ENCODE results near the gene NWD2.

Gene NWD2

DNA sequence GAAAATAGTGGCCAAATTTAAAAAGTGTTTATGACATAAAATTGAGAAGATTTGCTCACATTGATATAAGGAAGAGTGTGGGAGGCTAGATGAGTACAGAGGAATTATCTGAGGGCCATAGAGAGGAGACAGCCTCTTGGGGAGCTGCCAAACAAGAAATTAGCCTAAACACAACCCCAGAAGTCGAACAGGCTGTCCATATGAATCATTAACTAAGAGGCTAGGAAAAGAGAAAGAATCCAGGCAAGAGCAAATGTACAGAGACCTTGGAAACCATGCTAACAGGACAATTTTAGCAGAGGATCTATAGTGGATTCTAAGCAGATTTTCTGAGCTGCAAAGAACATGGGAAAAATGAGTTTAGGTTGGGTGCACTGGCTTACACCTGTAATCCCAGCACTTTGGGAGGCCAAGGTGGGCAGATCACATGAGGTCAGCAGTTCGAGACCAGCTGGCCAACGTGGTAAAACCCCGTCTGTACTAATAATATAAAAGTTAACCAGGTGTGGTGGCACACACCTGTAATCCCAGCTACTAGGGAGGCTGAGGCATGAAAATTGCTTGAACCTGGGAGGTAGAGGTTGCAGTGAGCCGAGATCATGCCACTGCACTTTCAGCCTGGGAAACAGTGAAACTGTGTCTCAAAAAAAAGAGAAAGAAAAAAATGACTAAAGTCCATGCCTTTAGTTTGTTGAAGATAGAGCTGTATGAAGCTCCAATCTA lies 76.1 kb downstream of the NWD2 start:
- TF ChIP-seq, protein P1, sequence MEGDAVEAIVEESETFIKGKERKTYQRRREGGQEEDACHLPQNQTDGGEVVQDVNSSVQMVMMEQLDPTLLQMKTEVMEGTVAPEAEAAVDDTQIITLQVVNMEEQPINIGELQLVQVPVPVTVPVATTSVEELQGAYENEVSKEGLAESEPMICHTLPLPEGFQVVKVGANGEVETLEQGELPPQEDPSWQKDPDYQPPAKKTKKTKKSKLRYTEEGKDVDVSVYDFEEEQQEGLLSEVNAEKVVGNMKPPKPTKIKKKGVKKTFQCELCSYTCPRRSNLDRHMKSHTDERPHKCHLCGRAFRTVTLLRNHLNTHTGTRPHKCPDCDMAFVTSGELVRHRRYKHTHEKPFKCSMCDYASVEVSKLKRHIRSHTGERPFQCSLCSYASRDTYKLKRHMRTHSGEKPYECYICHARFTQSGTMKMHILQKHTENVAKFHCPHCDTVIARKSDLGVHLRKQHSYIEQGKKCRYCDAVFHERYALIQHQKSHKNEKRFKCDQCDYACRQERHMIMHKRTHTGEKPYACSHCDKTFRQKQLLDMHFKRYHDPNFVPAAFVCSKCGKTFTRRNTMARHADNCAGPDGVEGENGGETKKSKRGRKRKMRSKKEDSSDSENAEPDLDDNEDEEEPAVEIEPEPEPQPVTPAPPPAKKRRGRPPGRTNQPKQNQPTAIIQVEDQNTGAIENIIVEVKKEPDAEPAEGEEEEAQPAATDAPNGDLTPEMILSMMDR (IDR thresholded peaks at IDR 0.05; ENCODE audit: extremely low read depth, insufficient read depth, missing control alignments), result no peak
- in situ Hi-C loops (cut with MboI; ENCODE audit: low pct_unique_long_range_greater_than_20kb, low sequenced_read_pairs, unreplicated experiment), result no loop called here
- DNase-seq (ENCODE audit: low spot score), result no peak

DNA sequence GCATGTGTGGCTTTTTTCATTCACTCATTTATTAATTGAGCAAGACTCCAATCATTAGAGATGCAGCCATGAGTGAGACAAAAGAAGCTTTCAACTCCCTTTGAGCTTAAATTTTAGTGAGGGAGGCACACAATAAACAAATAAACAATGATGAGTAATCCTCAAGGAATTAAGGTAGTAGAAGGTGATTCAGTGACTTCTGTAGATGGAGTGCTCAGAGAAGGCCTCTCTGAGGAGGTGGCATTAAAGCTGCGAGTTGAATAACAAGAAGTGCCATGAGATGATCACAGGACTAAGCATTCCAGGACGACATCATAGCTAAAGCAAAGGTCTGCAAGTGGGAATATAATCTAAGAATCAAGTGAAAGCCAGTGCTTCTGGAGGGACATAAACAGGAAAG lies 77.6 kb downstream of the NWD2 start:
- TF ChIP-seq, protein P1 (IDR thresholded peaks at IDR 0.05; ENCODE audit: extremely low read depth, insufficient read depth, missing control alignments), result no peak
- no peak for DNase-seq (ENCODE audit: low spot score)
- in situ Hi-C loops (cut with MboI; ENCODE audit: low pct_unique_long_range_greater_than_20kb, low sequenced_read_pairs, unreplicated experiment), result no loop called here

DNA sequence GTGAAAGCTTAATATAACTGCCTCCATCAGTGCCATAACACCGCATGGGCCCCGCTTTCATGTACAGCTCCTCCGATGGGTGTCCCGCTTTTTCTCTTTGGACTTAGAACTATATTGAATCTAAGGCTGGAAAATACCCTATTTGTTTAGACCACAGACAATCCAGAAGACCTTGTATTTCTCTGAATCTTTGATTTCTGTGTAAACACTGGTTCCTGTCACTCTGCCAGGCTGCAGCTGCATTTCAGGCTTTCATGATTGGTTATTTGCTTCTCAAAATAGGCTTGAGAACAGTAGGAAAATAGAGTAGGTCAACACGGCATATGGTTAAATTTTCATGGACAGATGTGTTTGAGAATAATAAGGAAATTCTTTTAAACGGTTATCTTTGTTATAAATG lies 80.0 kb downstream of the NWD2 start:
- DNase-seq (ENCODE audit: low spot score), result no peak
- TF ChIP-seq, protein P1 (IDR thresholded peaks at IDR 0.05; ENCODE audit: extremely low read depth, insufficient read depth, missing control alignments), result no peak
- in situ Hi-C loops (cut with MboI; ENCODE audit: low pct_unique_long_range_greater_than_20kb, low sequenced_read_pairs, unreplicated experiment), result no loop called here

DNA sequence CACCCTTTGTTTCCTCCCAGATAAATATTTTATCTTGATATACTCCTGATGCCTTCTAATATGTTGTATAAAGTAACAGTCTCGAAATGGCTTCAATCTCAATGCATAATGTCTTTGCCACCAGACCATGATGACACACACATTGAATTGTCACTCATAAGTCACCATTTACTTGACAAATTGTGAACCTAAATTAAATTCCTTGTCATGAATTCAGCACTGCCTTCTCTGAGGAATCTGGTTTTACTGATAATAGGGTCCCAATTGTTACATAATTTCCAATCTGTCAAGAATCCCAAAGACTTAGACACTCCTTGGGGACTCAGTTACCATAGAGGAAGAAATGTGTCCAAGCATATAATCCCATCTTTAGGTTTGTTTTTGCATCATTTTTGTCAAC lies 82.3 kb downstream of the NWD2 start:
- TF ChIP-seq, protein P1 (IDR thresholded peaks at IDR 0.05; ENCODE audit: extremely low read depth, insufficient read depth, missing control alignments), result no peak
- DNase-seq (ENCODE audit: low spot score), result no peak
- in situ Hi-C loops (cut with MboI; ENCODE audit: low pct_unique_long_range_greater_than_20kb, low sequenced_read_pairs, unreplicated experiment), result no loop called here

DNA sequence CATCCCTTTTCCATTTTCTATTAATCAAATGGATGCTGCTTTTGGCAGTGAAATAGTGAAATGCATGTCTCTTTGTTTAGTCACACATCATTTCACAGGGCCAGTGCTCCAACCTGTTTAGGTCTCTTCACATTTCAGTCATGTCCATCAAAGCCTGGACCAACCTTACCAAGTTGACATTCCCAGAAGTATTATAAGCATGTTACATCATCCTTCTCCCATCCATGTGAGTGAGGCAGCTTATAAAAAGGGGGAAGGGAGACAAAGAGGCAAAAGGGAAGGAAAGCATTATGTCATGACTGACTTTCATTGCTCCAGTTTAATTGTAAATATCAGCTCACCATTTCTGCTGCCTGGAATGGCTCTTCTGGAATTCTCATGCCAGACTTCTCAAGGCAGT lies 94.4 kb downstream of the NWD2 start:
- in situ Hi-C loops (cut with MboI; ENCODE audit: low pct_unique_long_range_greater_than_20kb, low sequenced_read_pairs, unreplicated experiment), result no loop called here
- DNase-seq (ENCODE audit: low spot score), result no peak
- TF ChIP-seq, protein P1 (IDR thresholded peaks at IDR 0.05; ENCODE audit: extremely low read depth, insufficient read depth, missing control alignments), result no peak

DNA sequence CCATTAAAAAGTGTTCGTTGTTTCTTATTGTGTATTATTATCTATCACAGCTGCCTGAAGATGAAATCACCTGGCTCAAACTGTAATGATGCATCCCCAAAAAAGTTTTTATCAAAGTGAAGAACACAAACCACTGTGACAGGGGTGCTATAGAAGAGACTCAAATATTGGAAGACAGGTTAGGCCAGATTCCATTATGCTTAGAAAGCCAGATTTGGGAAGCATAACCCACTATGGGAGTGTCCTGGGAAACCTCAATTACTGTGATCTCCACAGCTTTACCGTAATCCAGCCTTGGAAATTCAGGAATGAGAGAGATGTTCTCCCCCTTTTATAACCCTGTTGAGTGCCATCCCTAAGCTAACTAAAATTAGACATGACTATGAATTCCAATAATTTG lies 114.2 kb downstream of the NWD2 start:
- in situ Hi-C loops (cut with MboI; ENCODE audit: low pct_unique_long_range_greater_than_20kb, low sequenced_read_pairs, unreplicated experiment), result no loop called here
- TF ChIP-seq, protein P1 (IDR thresholded peaks at IDR 0.05; ENCODE audit: extremely low read depth, insufficient read depth, missing control alignments), result no peak

More for the DNA sequence above, 114.2 kb downstream of the NWD2 start:
- DNase-seq (ENCODE audit: low spot score), result no peak

All from GM13977 (cell line).